Measurements from ENCODE around the gene COL4A1. TPM values are rescaled to one million over a fixed set of nuclear protein-coding genes. Genes with fewer than 3 reads are reported as not detected.

Gene COL4A1
- total RNA-seq, 3 donors from 2014 or later = 118 to 1,008 (median 370) TPM

- Histone ChIP-seq H3K4me3 (no peak overlapping the region), H3K27ac (no peak overlapping the region), H3K4me1 (no peaks in the 10 kb centered on the region), H3K36me3 (no peaks in the 10 kb centered on the region), H3K27me3 (no peaks in the 10 kb centered on the region), H3K9me3 (no peaks in the 10 kb centered on the region)
- TF ChIP-seq CTCF (IDR thresholded peaks at IDR 0.05) = no peak
- TF ChIP-seq POLR2AphosphoS5 (IDR thresholded peaks at IDR 0.05) = no peak
- TF ChIP-seq POLR2A (IDR thresholded peaks at IDR 0.05) = no peak
- intact Hi-C loops (cut with DNase I; ENCODE audit: low total_unique reads) = no loop called here
- no peak for DNase-seq (ENCODE audit: low spot score in 2 of 2)
Measured at GRCh38 chr13:110276553-110276950, 30.4 kb downstream of the COL4A1 start.

- Histone ChIP-seq H3K27me3 (no peaks in the 10 kb centered on the region), H3K4me3 (no peak overlapping the region), H3K9me3 (no peaks in the 10 kb centered on the region), H3K36me3 (no peaks in the 10 kb centered on the region), H3K27ac (no peak overlapping the region), H3K4me1 (no peaks in the 10 kb centered on the region)
- intact Hi-C loops (cut with DNase I; ENCODE audit: low total_unique reads) = no loop called here
- no peak for DNase-seq (ENCODE audit: low spot score in 2 of 2)
- TF ChIP-seq POLR2A (IDR thresholded peaks at IDR 0.05) (no peak), POLR2AphosphoS5 (IDR thresholded peaks at IDR 0.05) (no peak), CTCF (IDR thresholded peaks at IDR 0.05) (no peak)
Measured at GRCh38 chr13:110275931-110276552, 30.9 kb downstream of the COL4A1 start.

GRCh38 chr13:110274687-110275086 is 32.3 kb downstream of the COL4A1 start:
- Histone ChIP-seq H3K27ac (no peak overlapping the region), H3K4me1 (no peaks in the 10 kb centered on the region)

GRCh38 chr13:110273254-110273653 is 33.7 kb downstream of the COL4A1 start:
- no peaks in the 10 kb centered on the region for H3K4me1 ChIP-seq
- no peak overlapping the region for H3K27ac ChIP-seq
- H3K4me3 ChIP-seq = no peak overlapping the region
- intact Hi-C loops (cut with DNase I; ENCODE audit: low total_unique reads) = no loop called here
- H3K36me3 ChIP-seq = no peaks in the 10 kb centered on the region
- no peak for DNase-seq (ENCODE audit: low spot score in 2 of 2)
- no peak for TF ChIP-seq POLR2AphosphoS5 (IDR thresholded peaks at IDR 0.05)
- no peak for TF ChIP-seq POLR2A (IDR thresholded peaks at IDR 0.05)
- TF ChIP-seq CTCF (IDR thresholded peaks at IDR 0.05) = no peak
- H3K9me3 ChIP-seq = no peaks in the 10 kb centered on the region
- H3K27me3 ChIP-seq = no peaks in the 10 kb centered on the region

More at GRCh38 chr13:110274687-110275086, 32.3 kb downstream of the COL4A1 start:
- Histone ChIP-seq H3K4me3 (no peak overlapping the region), H3K9me3 (no peaks in the 10 kb centered on the region), H3K27me3 (no peaks in the 10 kb centered on the region), H3K36me3 (no peaks in the 10 kb centered on the region)
- TF ChIP-seq CTCF (IDR thresholded peaks at IDR 0.05) (no peak), POLR2AphosphoS5 (IDR thresholded peaks at IDR 0.05) (no peak), POLR2A (IDR thresholded peaks at IDR 0.05) (no peak)
- no peak for DNase-seq (ENCODE audit: low spot score in 2 of 2)
- intact Hi-C loops (cut with DNase I; ENCODE audit: low total_unique reads) = no loop called here

- H3K27ac ChIP-seq = no peak overlapping the region
- intact Hi-C loops (cut with DNase I; ENCODE audit: low total_unique reads) = no loop called here
- H3K4me3 ChIP-seq = no peak overlapping the region
- H3K9me3 ChIP-seq = no peaks in the 10 kb centered on the region
- H3K27me3 ChIP-seq = no peaks in the 10 kb centered on the region
- H3K4me1 ChIP-seq = no peaks in the 10 kb centered on the region
- no peaks in the 10 kb centered on the region for H3K36me3 ChIP-seq
- DNase-seq (ENCODE audit: low spot score in 2 of 2) = no peak
- TF ChIP-seq POLR2A (IDR thresholded peaks at IDR 0.05) (no peak), CTCF (IDR thresholded peaks at IDR 0.05) (no peak), POLR2AphosphoS5 (IDR thresholded peaks at IDR 0.05) (no peak)
Measured at GRCh38 chr13:110272651-110273050, 34.3 kb downstream of the COL4A1 start.
